Measurements from ENCODE around the gene TENT4A.
"Not testable (repeated sequence)": the region's sequence is repeated elsewhere in the genome, so short reads cannot be mapped to it uniquely, and the experiment has no call there.

The TENT4A gene

GRCh38 chr5:6762697-6763096 lies 49.5 kb downstream of the TENT4A start:
- 96% methylated on average over 8 of the region's 8 CpGs for WGBS
- Histone ChIP-seq H3K27ac (ENCODE audit: low read depth, low read length) (no peak overlapping the region), H3K27me3 (ENCODE audit: insufficient read depth, low read length) (no peaks in the 10 kb centered on the region), H3K9me3 (ENCODE audit: insufficient read depth, low read depth, low read length) (no peaks in the 10 kb centered on the region), H3K4me1 (ENCODE audit: insufficient read depth, low read length) (no peaks in the 10 kb centered on the region; the same call in 1 of the 2 replicates), H3K9ac (ENCODE audit: low read depth, low read length) (no peak overlapping the region), H3K4me3 (ENCODE audit: low read length) (no peak overlapping the region), H3K36me3 (ENCODE audit: insufficient read depth, low read length) (no peaks in the 10 kb centered on the region)

- Histone ChIP-seq H3K36me3 (ENCODE audit: insufficient read depth, low read length) (no peaks in the 10 kb centered on the region), H3K4me3 (ENCODE audit: low read length) (no peak overlapping the region), H3K9me3 (ENCODE audit: insufficient read depth, low read depth, low read length) (no peaks in the 10 kb centered on the region), H3K27me3 (ENCODE audit: insufficient read depth, low read length) (no peaks in the 10 kb centered on the region), H3K27ac (ENCODE audit: low read depth, low read length) (no peak overlapping the region), H3K9ac (ENCODE audit: low read depth, low read length) (no peak overlapping the region), H3K4me1 (ENCODE audit: insufficient read depth, low read length) (no peaks in the 10 kb centered on the region; the same call in 1 of the 2 replicates)
- 91% methylated on average over 12 of the region's 12 CpGs for WGBS
Measured at GRCh38 chr5:6763191-6763590, 50.0 kb downstream of the TENT4A start.

- 49% methylated on average over 22 of the region's 22 CpGs for WGBS
- H3K4me1 ChIP-seq (ENCODE audit: insufficient read depth, low read length), result no peaks in the 10 kb centered on the region; the same call in 1 of the 2 replicates
- peak overlapping the region; percentile 64; the same call in 1 of the 2 replicates for H3K9ac ChIP-seq (ENCODE audit: low read depth, low read length)
- H3K9me3 ChIP-seq (ENCODE audit: insufficient read depth, low read depth, low read length), result no peaks in the 10 kb centered on the region
- H3K4me3 ChIP-seq (ENCODE audit: low read length), result no peak overlapping the region
- H3K36me3 ChIP-seq (ENCODE audit: insufficient read depth, low read length), result no peaks in the 10 kb centered on the region
- H3K27ac ChIP-seq (ENCODE audit: low read depth, low read length), result no peak overlapping the region
- no peaks in the 10 kb centered on the region for H3K27me3 ChIP-seq (ENCODE audit: insufficient read depth, low read length)
Measured at GRCh38 chr5:6765612-6766525, 52.6 kb downstream of the TENT4A start.

GRCh38 chr5:6766604-6767093 lies 53.4 kb downstream of the TENT4A start:
- Histone ChIP-seq H3K4me1 (ENCODE audit: insufficient read depth, low read length) (no peaks in the 10 kb centered on the region; the same call in 1 of the 2 replicates), H3K9me3 (ENCODE audit: insufficient read depth, low read depth, low read length) (no peaks in the 10 kb centered on the region), H3K27me3 (ENCODE audit: insufficient read depth, low read length) (no peaks in the 10 kb centered on the region), H3K9ac (ENCODE audit: low read depth, low read length) (no peak overlapping the region), H3K36me3 (ENCODE audit: insufficient read depth, low read length) (no peaks in the 10 kb centered on the region), H3K4me3 (ENCODE audit: low read length) (no peak overlapping the region), H3K27ac (ENCODE audit: low read depth, low read length) (no peak overlapping the region)
- WGBS, result 92% methylated on average over 12 of the region's 12 CpGs

GRCh38 chr5:6767481-6768063 lies 54.3 kb downstream of the TENT4A start:
- Histone ChIP-seq H3K27ac (ENCODE audit: low read depth, low read length) (no peak overlapping the region), H3K9ac (ENCODE audit: low read depth, low read length) (no peak overlapping the region), H3K4me1 (ENCODE audit: insufficient read depth, low read length) (no peaks in the 10 kb centered on the region; the same call in 1 of the 2 replicates), H3K4me3 (ENCODE audit: low read length) (no peak overlapping the region), H3K36me3 (ENCODE audit: insufficient read depth, low read length) (no peaks in the 10 kb centered on the region), H3K9me3 (ENCODE audit: insufficient read depth, low read depth, low read length) (no peaks in the 10 kb centered on the region), H3K27me3 (ENCODE audit: insufficient read depth, low read length) (no peaks in the 10 kb centered on the region)
- 92% methylated on average over 11 of the region's 11 CpGs for WGBS

- WGBS, result 91% methylated on average over 12 of the region's 12 CpGs
- H3K9me3 ChIP-seq (ENCODE audit: insufficient read depth, low read depth, low read length), result no peaks in the 10 kb centered on the region
- no peak overlapping the region for H3K4me3 ChIP-seq (ENCODE audit: low read length)
- H3K27me3 ChIP-seq (ENCODE audit: insufficient read depth, low read length), result no peaks in the 10 kb centered on the region
- H3K36me3 ChIP-seq (ENCODE audit: insufficient read depth, low read length), result no peaks in the 10 kb centered on the region
- no peak overlapping the region for H3K9ac ChIP-seq (ENCODE audit: low read depth, low read length)
- no peak overlapping the region for H3K27ac ChIP-seq (ENCODE audit: low read depth, low read length)
- no peaks in the 10 kb centered on the region; the same call in 1 of the 2 replicates for H3K4me1 ChIP-seq (ENCODE audit: insufficient read depth, low read length)
Measured at GRCh38 chr5:6768590-6769230, 55.5 kb downstream of the TENT4A start.

GRCh38 chr5:6770826-6771607 lies 57.8 kb downstream of the TENT4A start:
- Histone ChIP-seq H3K36me3 (ENCODE audit: insufficient read depth, low read length) (no peaks in the 10 kb centered on the region), H3K27me3 (ENCODE audit: insufficient read depth, low read length) (no peaks in the 10 kb centered on the region), H3K27ac (ENCODE audit: low read depth, low read length) (no peak overlapping the region), H3K4me1 (ENCODE audit: insufficient read depth, low read length) (no peaks in the 10 kb centered on the region; the same call in 1 of the 2 replicates), H3K4me3 (ENCODE audit: low read length) (no peak overlapping the region), H3K9ac (ENCODE audit: low read depth, low read length) (no peak overlapping the region), H3K9me3 (ENCODE audit: insufficient read depth, low read depth, low read length) (no peaks in the 10 kb centered on the region)
- 91% methylated on average over 11 of the region's 11 CpGs for WGBS

GRCh38 chr5:6772886-6773285 lies 59.7 kb downstream of the TENT4A start:
- 87% methylated on average over 9 of the region's 11 CpGs for WGBS
- Histone ChIP-seq H3K36me3 (ENCODE audit: insufficient read depth, low read length) (no peaks in the 10 kb centered on the region), H3K9me3 (ENCODE audit: insufficient read depth, low read depth, low read length) (no peaks in the 10 kb centered on the region), H3K4me3 (ENCODE audit: low read length) (no peak overlapping the region), H3K9ac (ENCODE audit: low read depth, low read length) (no peak overlapping the region), H3K27ac (ENCODE audit: low read depth, low read length) (no peak overlapping the region), H3K4me1 (ENCODE audit: insufficient read depth, low read length) (no peaks in the 10 kb centered on the region), H3K27me3 (ENCODE audit: insufficient read depth, low read length) (no peaks in the 10 kb centered on the region)

- Histone ChIP-seq H3K9ac (ENCODE audit: low read depth, low read length) (no peak overlapping the region), H3K27me3 (ENCODE audit: insufficient read depth, low read length) (no peaks in the 10 kb centered on the region), H3K9me3 (ENCODE audit: insufficient read depth, low read depth, low read length) (no peaks in the 10 kb centered on the region), H3K4me3 (ENCODE audit: low read length) (no peak overlapping the region), H3K36me3 (ENCODE audit: insufficient read depth, low read length) (no peaks in the 10 kb centered on the region), H3K27ac (ENCODE audit: low read depth, low read length) (no peak overlapping the region), H3K4me1 (ENCODE audit: insufficient read depth, low read length) (no peaks in the 10 kb centered on the region)
- 93% methylated on average over 23 of the region's 46 CpGs for WGBS
Measured at GRCh38 chr5:6773342-6774035, 60.3 kb downstream of the TENT4A start.

- not testable (repeated sequence) for H3K9me3 ChIP-seq (ENCODE audit: insufficient read depth, low read depth, low read length); H3K27ac ChIP-seq (ENCODE audit: low read depth, low read length); H3K9ac ChIP-seq (ENCODE audit: low read depth, low read length); H3K36me3 ChIP-seq (ENCODE audit: insufficient read depth, low read length); H3K4me3 ChIP-seq (ENCODE audit: low read length); H3K4me1 ChIP-seq (ENCODE audit: insufficient read depth, low read length); H3K27me3 ChIP-seq (ENCODE audit: insufficient read depth, low read length)
- WGBS, result 100% methylated on average over 2 of the region's 27 CpGs
Measured at GRCh38 chr5:6774207-6774606, 61.0 kb downstream of the TENT4A start.
